ENCODE results near the gene NBPF9.
"Not testable (repeated sequence)": the region's sequence is repeated elsewhere in the genome, so short reads cannot be mapped to it uniquely, and the experiment has no call there.

NBPF9 gene, protein sequence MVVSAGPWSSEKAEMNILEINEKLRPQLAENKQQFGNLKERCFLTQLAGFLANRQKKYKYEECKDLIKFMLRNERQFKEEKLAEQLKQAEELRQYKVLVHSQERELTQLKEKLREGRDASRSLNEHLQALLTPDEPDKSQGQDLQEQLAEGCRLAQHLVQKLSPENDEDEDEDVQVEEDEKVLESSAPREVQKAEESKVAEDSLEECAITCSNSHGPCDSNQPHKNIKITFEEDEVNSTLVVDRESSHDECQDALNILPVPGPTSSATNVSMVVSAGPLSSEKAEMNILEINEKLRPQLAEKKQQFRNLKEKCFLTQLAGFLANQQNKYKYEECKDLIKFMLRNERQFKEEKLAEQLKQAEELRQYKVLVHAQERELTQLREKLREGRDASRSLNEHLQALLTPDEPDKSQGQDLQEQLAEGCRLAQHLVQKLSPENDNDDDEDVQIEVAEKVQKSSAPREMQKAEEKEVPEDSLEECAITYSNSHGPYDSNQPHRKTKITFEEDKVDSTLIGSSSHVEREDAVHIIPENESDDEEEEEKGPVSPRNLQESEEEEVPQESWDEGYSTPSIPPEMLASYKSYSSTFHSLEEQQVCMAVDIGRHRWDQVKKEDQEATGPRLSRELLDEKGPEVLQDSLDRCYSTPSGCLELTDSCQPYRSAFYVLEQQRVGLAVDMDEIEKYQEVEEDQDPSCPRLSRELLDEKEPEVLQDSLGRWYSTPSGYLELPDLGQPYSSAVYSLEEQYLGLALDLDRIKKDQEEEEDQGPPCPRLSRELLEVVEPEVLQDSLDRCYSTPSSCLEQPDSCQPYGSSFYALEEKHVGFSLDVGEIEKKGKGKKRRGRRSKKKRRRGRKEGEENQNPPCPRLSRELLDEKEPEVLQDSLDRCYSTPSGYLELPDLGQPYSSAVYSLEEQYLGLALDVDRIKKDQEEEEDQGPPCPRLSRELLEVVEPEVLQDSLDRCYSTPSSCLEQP (N-terminal part only)

GRCh38 chr1:149103109-149104081 lies at the start of gene NBPF9:
Gene NBPF9 (minus strand): TSS chr1:149103551. CDS start chr1:149082139, 21,412 bp downstream.
- peak; percentile 6 for DNase-seq (ENCODE audit: low read depth)
- peak within 1 kb of the TSS; percentile 27 for H3K4me3 ChIP-seq (ENCODE audit: low read length)

DNA sequence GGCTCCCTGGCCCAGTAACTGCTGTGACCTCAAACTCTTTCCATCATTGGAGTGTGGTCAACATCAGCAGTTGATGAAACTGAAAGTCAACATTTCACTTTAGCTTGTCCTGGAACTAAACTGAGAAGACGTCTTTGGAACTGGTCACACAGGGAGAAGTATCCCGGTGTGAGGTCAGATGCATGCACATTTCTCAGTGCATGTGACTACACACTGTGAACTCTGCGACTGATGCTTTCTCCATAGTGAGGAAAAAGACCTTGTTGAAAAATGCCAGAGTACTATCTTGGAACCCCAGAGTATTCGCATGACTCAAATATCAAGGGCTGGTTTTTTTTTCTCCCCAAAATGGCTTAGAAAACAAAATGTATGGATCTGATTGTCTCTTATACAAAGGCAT lies 46.6 kb upstream of the NBPF9 start:
- DNase-seq (ENCODE audit: low read depth); H3K4me3 ChIP-seq (ENCODE audit: low read length): not testable (repeated sequence)

- not testable (repeated sequence) for DNase-seq (ENCODE audit: low read depth); H3K4me3 ChIP-seq (ENCODE audit: low read length)
Observed at GRCh38 chr1:149137585-149137984, 34.2 kb upstream of the NBPF9 start.

DNA sequence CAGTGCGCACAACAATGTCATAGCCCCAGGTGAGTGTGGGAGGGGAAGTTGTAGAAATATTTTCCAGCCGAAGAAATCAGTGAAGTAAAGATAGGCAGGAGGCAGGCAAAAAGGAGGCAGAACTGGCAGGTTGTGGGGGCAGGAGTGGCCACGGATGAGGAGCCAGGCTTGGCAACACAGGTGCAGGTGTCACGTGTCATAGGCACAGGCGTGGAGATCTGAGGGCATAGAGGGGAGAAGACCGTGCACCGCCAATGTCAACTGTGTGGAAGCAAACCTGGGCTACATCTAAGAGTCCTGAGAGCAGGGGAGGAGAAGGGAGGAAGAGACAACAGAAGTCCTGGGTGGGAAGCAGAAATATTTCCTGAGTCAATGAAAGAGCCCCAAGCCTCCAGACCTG lies 27.6 kb upstream of the NBPF9 start:
- not testable (repeated sequence) for H3K4me3 ChIP-seq (ENCODE audit: low read length); DNase-seq (ENCODE audit: low read depth)

GRCh38 chr1:149129245-149129644 lies 25.9 kb upstream of the NBPF9 start:
- not testable (repeated sequence) for DNase-seq (ENCODE audit: low read depth); H3K4me3 ChIP-seq (ENCODE audit: low read length)

DNA sequence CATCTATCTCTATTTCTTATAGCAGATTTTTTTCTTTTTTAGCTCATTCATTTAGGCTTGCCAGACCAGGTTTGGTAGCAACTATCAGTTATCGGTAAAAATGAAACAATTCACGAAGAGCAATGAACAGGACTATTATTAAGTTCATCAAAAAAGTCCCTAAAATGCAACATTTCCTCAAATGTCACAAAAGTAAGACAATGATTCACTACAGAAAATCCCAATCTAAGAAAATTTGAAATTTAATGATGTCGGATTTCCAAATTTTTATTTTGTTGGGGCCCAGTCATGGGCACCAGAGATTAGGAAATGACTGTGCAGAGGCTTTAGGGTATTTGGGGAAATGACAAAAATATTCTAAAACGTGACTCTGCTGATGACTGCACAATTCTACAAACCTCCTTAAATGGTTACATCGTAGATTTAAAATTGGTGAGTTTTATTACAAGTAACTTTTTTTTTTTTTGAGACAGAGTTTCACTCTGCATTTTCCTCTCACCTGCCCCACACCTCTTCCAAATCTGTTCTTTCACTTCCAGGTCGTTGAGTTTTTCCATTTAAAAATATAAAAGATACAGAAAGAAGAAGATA lies 23.3 kb upstream of the NBPF9 start:
- not testable (repeated sequence) for H3K4me3 ChIP-seq (ENCODE audit: low read length); DNase-seq (ENCODE audit: low read depth)

- DNase-seq (ENCODE audit: low read depth) = not testable (repeated sequence)
Observed at GRCh38 chr1:149123948-149124926, 20.9 kb upstream of the NBPF9 start.

DNA sequence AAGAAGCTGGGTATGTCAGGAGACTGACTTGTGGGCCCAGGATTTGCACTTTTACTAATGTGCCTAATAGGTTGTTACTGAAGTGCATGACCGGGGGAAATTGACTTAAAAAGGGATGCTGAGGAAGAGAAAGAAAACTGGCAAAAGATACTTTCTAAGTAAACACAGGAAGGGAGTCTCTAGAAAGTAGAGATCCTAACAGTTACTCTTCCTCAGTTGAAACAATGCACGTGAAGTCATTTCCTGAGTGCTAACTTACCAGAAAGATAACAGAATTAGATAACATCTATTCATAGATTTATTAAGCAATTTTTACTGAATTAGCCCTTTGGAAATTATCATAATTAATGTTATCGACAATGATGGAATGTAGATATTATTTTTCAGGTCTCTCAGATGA lies 9.5 kb upstream of the NBPF9 start:
- not testable (repeated sequence) for DNase-seq (ENCODE audit: low read depth); H3K4me3 ChIP-seq (ENCODE audit: low read length)

More at GRCh38 chr1:149123948-149124926, 20.9 kb upstream of the NBPF9 start:
- H3K4me3 ChIP-seq (ENCODE audit: low read length) = not testable (repeated sequence)

GRCh38 chr1:149110343-149110742 lies 7.0 kb upstream of the NBPF9 start:
- H3K4me3 ChIP-seq (ENCODE audit: low read length); DNase-seq (ENCODE audit: low read depth): not testable (repeated sequence)

- not testable (repeated sequence) for DNase-seq (ENCODE audit: low read depth)
Observed at GRCh38 chr1:149102574-149102973, 777 bp downstream of the NBPF9 start.

GRCh38 chr1:149098276-149098675 lies 5.1 kb downstream of the NBPF9 start:
- not testable (repeated sequence) for H3K4me3 ChIP-seq (ENCODE audit: low read length); DNase-seq (ENCODE audit: low read depth)

More at GRCh38 chr1:149102574-149102973, 777 bp downstream of the NBPF9 start:
- H3K4me3 ChIP-seq (ENCODE audit: low read length) = peak overlapping the region; percentile 23

DNA sequence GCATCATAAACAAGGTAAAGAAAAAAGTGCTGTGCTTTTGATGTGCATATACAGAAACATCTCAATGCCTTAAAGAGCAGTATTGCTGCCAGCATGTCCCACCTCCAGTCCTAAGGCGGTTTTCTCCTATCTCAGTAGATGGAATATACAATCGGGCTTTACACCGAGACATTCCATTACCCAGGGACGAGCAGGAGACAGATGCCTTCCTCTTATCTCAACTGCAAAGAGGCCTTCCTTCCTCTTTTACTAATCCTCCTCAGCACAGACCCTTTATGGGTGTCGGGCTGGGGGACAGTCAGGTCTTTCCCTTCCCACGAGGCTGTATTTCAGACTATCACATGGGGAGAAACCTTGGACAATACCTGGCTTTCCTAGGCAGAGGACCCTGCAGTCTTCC lies 10.2 kb downstream of the NBPF9 start:
- not testable (repeated sequence) for DNase-seq (ENCODE audit: low read depth); H3K4me3 ChIP-seq (ENCODE audit: low read length)

- H3K4me3 ChIP-seq (ENCODE audit: low read length); DNase-seq (ENCODE audit: low read depth): not testable (repeated sequence)
Observed at GRCh38 chr1:149075505-149076127, 27.7 kb downstream of the NBPF9 start.

- not testable (repeated sequence) for H3K4me3 ChIP-seq (ENCODE audit: low read length); DNase-seq (ENCODE audit: low read depth)
Observed at GRCh38 chr1:149064611-149065010, 38.7 kb downstream of the NBPF9 start.

- not testable (repeated sequence) for DNase-seq (ENCODE audit: low read depth); H3K4me3 ChIP-seq (ENCODE audit: low read length)
Observed at GRCh38 chr1:149043056-149043455, 60.3 kb downstream of the NBPF9 start.

DNA sequence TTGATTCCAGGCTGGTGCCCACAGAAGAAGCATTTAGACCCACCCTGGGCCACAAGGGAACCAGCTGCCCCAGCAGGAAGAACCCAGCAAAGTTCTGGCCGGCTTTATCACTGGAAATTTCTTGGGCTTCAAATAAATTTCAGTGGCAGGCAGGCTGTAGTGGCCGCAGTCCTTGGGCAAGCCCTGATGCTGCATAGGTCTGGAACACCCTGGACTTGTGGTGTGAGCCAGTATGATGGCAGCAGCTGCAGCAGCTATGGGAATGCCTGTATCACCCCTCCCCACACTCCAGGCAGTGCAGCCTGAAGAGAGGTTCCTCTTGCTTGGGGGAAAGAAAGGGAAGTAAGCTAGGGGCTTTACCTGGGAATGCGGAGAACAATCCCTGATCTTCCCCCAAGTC lies 69.4 kb downstream of the NBPF9 start:
- DNase-seq (ENCODE audit: low read depth); H3K4me3 ChIP-seq (ENCODE audit: low read length): not testable (repeated sequence)

GRCh38 chr1:149024327-149024726 lies 79.0 kb downstream of the NBPF9 start:
- not testable (repeated sequence) for DNase-seq (ENCODE audit: low read depth); H3K4me3 ChIP-seq (ENCODE audit: low read length)

All from epithelial cell of esophagus (primary cell).